Stimulated activated CD8-positive, alpha-beta memory T cell treated with anti-CD3 and anti-CD28 coated beads, Interleukin-4, amount 100 ng/mL, for 24 hours (primary cell): ENCODE measurements around the gene TMCO4.
"Not testable (repeated sequence)": the region's sequence is repeated elsewhere in the genome, so short reads cannot be mapped to it uniquely, and the experiment has no call there.

Source experiments
- DNase-seq: peaks from one replicate; pipeline ENCODE4 v3.0.0-alpha.2; 2020; ENCODE audit warnings: low read depth

TMCO4 gene

DNA sequence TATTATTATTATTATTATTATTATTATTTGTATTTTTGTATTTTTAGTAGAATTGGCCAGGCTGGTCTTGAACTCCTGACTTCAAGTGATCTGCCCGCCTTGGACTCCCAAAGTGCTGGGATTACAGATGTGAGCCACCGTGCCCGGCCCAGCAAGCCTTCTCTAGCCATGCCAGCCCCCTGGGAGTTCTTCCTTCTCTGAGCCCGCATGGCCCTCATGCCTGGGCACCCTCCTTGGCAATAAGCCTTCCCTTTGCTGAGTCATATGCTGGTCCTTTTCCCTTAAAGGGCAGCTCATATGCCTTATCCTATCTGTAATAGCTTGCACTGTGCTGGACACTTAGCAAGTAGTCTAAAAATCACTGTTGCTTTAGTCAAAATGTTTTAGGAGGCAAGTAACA lies 164.1 kb downstream of the TMCO4 start:
- no peak for DNase-seq

- not testable (repeated sequence) for DNase-seq
Observed at GRCh38 chr1:19635064-19635463, 164.7 kb downstream of the TMCO4 start.

DNA sequence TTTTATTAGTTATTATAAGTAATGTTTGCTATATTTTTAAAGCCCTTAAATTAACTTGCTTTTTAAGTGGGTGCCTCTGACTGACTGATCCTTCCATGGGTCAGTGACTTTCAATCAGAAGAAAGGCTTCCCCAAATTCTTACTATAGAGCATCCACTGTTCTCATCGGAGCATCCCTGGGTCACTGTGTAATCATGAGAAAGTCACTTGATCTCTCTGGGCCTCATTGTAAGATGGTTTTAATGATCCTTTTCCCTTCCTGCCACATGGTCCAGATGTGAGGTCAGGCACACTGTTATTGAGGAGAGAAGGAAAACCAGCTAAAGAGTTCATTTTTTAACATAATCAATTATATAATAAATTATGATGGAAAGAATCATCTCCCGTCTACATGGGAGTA lies 166.6 kb downstream of the TMCO4 start:
- DNase-seq = no peak
